Measurements from ENCODE around the gene AGO3. TPM values are rescaled to one million over a fixed set of nuclear protein-coding genes. Genes with fewer than 3 reads are reported as not detected.

AGO3 gene
- total RNA-seq, 1 experiment from 2014 or later, result 26.9 TPM

GRCh38 chr1:35947547-35947946 is 16.6 kb downstream of the AGO3 start:
- RAD21 ChIA-PET (ENCODE audit: low non-redundant PET in 1 of 2, low total read pairs in 2 of 2, uncharacterized antibody in 2 of 2, unreplicated experiment in 2 of 2), result interaction anchor here in 1 of 2 experiments (0.6 kb wide), 1 partner anchor 64 kb away, joined by 5 read pairs; the partner anchor contains the start of gene AGO1
- no peak overlapping the region for H3K9ac ChIP-seq (ENCODE audit: low read length)
- peaks cover 85% of the 10 kb centered on the region for H3K79me2 ChIP-seq (ENCODE audit: insufficient read depth, low read length)
- H3K36me3 ChIP-seq (ENCODE audit: control insufficient read depth in 1 of 2, insufficient read depth in 2 of 2, low read length in 2 of 2), result no peaks in the 10 kb centered on the region; a peak in 1 of 4 replicates
- POLR2A ChIA-PET, result no interaction called here
- H3K4me3 ChIP-seq (replicated peaks in 1 of 2; ENCODE audit: low read depth in 1 of 2, low read length in 2 of 2), result no peak overlapping the region
- no peak for DNase-seq (ENCODE audit: low read depth, low spot score)
- no peak for ATAC-seq
- no peaks in the 10 kb centered on the region for H3K9me3 ChIP-seq (ENCODE audit: control insufficient read depth in 1 of 2, insufficient read depth in 1 of 2, low read depth in 1 of 2, low read length in 2 of 2)
- TF ChIP-seq ELF1 (IDR thresholded peaks at IDR 0.05; ENCODE audit: borderline replicate concordance, low read depth) (no peak), CEBPB (IDR thresholded peaks at IDR 0.05; ENCODE audit: low read depth) (no peak), SIN3A (IDR thresholded peaks at IDR 0.05; ENCODE audit: low read depth) (no peak), SP1 (IDR thresholded peaks at IDR 0.05; ENCODE audit: low read depth) (no peak)
- H3K27ac ChIP-seq (ENCODE audit: low read depth, low read length), result no peak overlapping the region
- CTCF ChIA-PET, result no interaction called here
- H2AFZ ChIP-seq (ENCODE audit: low read depth, low read length, poor library complexity, severe bottlenecking), result no peak overlapping the region
- H3K27me3 ChIP-seq (ENCODE audit: insufficient read depth, low read length), result no peaks in the 10 kb centered on the region
- no peak overlapping the region for H3K4me2 ChIP-seq (ENCODE audit: low read length)
- no TSS peak for BruUV-seq (replicated peaks)
- H3K9me2 ChIP-seq (ENCODE audit: insufficient read depth), result no peaks in the 10 kb centered on the region
- 0 out of 2 replicates have a peak, but pooled peaks cover 3% of the 10 kb centered on the region for H4K20me1 ChIP-seq (ENCODE audit: insufficient read depth)
- intact Hi-C loops (cut with micrococcal nuclease), result no loop called here
- no peaks in the 10 kb centered on the region for H3K4me1 ChIP-seq (ENCODE audit: control insufficient read depth in 1 of 2, insufficient read depth in 2 of 2, low read length in 2 of 2)

- intact Hi-C loops (cut with micrococcal nuclease), result no loop called here
- H3K4me2 ChIP-seq (ENCODE audit: low read length), result no peak overlapping the region
- no peak overlapping the region for H3K27ac ChIP-seq (ENCODE audit: low read depth, low read length)
- H3K36me3 ChIP-seq (ENCODE audit: control insufficient read depth in 1 of 2, insufficient read depth in 2 of 2, low read length in 2 of 2), result no peaks in the 10 kb centered on the region
- H3K9me2 ChIP-seq (ENCODE audit: insufficient read depth), result no peaks in the 10 kb centered on the region
- ATAC-seq, result no peak
- BruUV-seq (replicated peaks), result no TSS peak
- POLR2A ChIA-PET, result no interaction called here
- DNase-seq (ENCODE audit: low read depth, low spot score), result no peak
- no peak overlapping the region for H2AFZ ChIP-seq (ENCODE audit: low read depth, low read length, poor library complexity, severe bottlenecking)
- no peaks in the 10 kb centered on the region for H3K27me3 ChIP-seq (ENCODE audit: insufficient read depth, low read length)
- RAD21 ChIA-PET (ENCODE audit: low non-redundant PET in 1 of 2, low total read pairs in 2 of 2, uncharacterized antibody in 2 of 2, unreplicated experiment in 2 of 2), result no interaction called here
- no peak overlapping the region for H3K4me3 ChIP-seq (replicated peaks in 1 of 2; ENCODE audit: low read depth in 1 of 2, low read length in 2 of 2)
- H3K9ac ChIP-seq (ENCODE audit: low read length), result no peak overlapping the region
- 0 out of 2 replicates have a peak, but pooled peaks cover 4% of the 10 kb centered on the region for H4K20me1 ChIP-seq (ENCODE audit: insufficient read depth)
- CTCF ChIA-PET, result no interaction called here
- no peaks in the 10 kb centered on the region for H3K9me3 ChIP-seq (ENCODE audit: control insufficient read depth in 1 of 2, insufficient read depth in 1 of 2, low read depth in 1 of 2, low read length in 2 of 2)
- peaks cover 39% of the 10 kb centered on the region for H3K79me2 ChIP-seq (ENCODE audit: insufficient read depth, low read length)
- no peaks in the 10 kb centered on the region for H3K4me1 ChIP-seq (ENCODE audit: control insufficient read depth in 1 of 2, insufficient read depth in 2 of 2, low read length in 2 of 2)
- TF ChIP-seq RAD21 (IDR thresholded peaks at IDR 0.05; ENCODE audit: low read depth), result no peak
- TF ChIP-seq TCF7L2 (IDR thresholded peaks at IDR 0.05; ENCODE audit: borderline replicate concordance, extremely low read depth, insufficient read depth, insufficient read length), result no peak
- no peak for TF ChIP-seq CTCF (IDR thresholded peaks at IDR 0.05 in 2 of 3, conservative IDR thresholded peaks at IDR 0.05 in 1 of 3; ENCODE audit: borderline replicate concordance in 1 of 3, insufficient read depth in 1 of 3, low read depth in 2 of 3, low read length in 2 of 3)
- TF ChIP-seq REST (IDR thresholded peaks at IDR 0.05; ENCODE audit: low read depth), result no peak
- TF ChIP-seq EGR1 (IDR thresholded peaks at IDR 0.05; ENCODE audit: low read depth), result no peak
- TF ChIP-seq ELF1 (IDR thresholded peaks at IDR 0.05; ENCODE audit: borderline replicate concordance, low read depth), result no peak
- no peak for TF ChIP-seq FOSL1 (IDR thresholded peaks at IDR 0.05; ENCODE audit: low read depth)
- TF ChIP-seq ZBTB33 (IDR thresholded peaks at IDR 0.05; ENCODE audit: extremely low read depth, insufficient replicate concordance, low read length), result no peak
- no peak for TF ChIP-seq POLR2A (IDR thresholded peaks at IDR 0.05; ENCODE audit: borderline replicate concordance, extremely low read depth, insufficient read depth, insufficient read length)
- TF ChIP-seq YY1 (IDR thresholded peaks at IDR 0.05; ENCODE audit: extremely low read depth, insufficient replicate concordance, low read depth, low read length), result no peak
- TF ChIP-seq SP1 (IDR thresholded peaks at IDR 0.05; ENCODE audit: low read depth), result no peak
Observed at GRCh38 chr1:35958558-35958957, 27.7 kb downstream of the AGO3 start.

All from HCT116 (cell line).